ENCODE data around the gene IL10. TPM values are rescaled to one million over a fixed set of nuclear protein-coding genes. Genes with fewer than 3 reads are reported as not detected.
"Not testable (repeated sequence)": the region's sequence is repeated elsewhere in the genome, so short reads cannot be mapped to it uniquely, and the experiment has no call there.

Gene IL10
- total RNA-seq, 1 donor from 2014 or later = 0.67 TPM

GRCh38 chr1:206785182-206785765, 13.0 kb upstream of the IL10 start:
- H3K36me3 ChIP-seq = no peaks in the 10 kb centered on the region
- ATAC-seq = peak; percentile 39

GRCh38 chr1:206784471-206784903, 12.2 kb upstream of the IL10 start:
- Histone ChIP-seq H3K36me3 (no peaks in the 10 kb centered on the region), H3K27me3 (no peaks in the 10 kb centered on the region), H3K4me3 (no peak overlapping the region), H3K4me1 (peaks cover 4% of the 10 kb centered on the region), H3K27ac (no peak overlapping the region), H3K9me3 (no peaks in the 10 kb centered on the region)
- intact Hi-C loops (cut with DNase I) = no loop called here
- DNase-seq (no peak), ATAC-seq (no peak)
- TF ChIP-seq CTCF (IDR thresholded peaks at IDR 0.05) = no peak

More at GRCh38 chr1:206785182-206785765, 13.0 kb upstream of the IL10 start:
- intact Hi-C loops (cut with DNase I) = no loop called here
- DNase-seq = no peak
- Histone ChIP-seq H3K4me1 (peaks cover 4% of the 10 kb centered on the region), H3K4me3 (no peak overlapping the region), H3K27me3 (no peaks in the 10 kb centered on the region), H3K9me3 (no peaks in the 10 kb centered on the region), H3K27ac (no peak overlapping the region)
- TF ChIP-seq CTCF (IDR thresholded peaks at IDR 0.05) = no peak

DNA sequence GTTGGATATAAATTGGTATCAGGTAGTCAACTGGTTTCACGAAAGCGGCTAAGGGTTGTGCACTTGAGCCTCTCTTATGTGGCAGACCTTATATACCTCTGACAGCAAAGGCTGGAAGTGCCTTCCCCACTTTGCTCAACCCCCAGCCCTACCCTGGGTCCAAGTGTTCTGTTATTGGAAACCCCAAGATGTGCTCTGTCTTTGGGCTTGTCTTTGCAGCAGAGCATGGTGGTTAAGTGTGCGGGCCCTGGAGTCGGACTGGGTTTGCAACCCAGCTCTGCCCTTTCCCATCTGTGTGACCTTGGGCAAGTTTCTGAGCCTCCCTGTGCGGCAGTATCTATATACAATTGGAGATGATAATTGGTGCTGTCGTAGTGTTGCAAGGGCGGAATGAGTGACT, 11.2 kb upstream of the IL10 start:
- intact Hi-C loops (cut with DNase I) = no loop called here
- no peaks in the 10 kb centered on the region for H3K36me3 ChIP-seq
- H3K4me1 ChIP-seq = peaks cover 4% of the 10 kb centered on the region
- no peak overlapping the region for H3K4me3 ChIP-seq
- DNase-seq (no peak), ATAC-seq (no peak)
- H3K27ac ChIP-seq = no peak overlapping the region
- no peaks in the 10 kb centered on the region for H3K27me3 ChIP-seq
- no peaks in the 10 kb centered on the region for H3K9me3 ChIP-seq
- TF ChIP-seq CTCF (IDR thresholded peaks at IDR 0.05) = no peak

DNA sequence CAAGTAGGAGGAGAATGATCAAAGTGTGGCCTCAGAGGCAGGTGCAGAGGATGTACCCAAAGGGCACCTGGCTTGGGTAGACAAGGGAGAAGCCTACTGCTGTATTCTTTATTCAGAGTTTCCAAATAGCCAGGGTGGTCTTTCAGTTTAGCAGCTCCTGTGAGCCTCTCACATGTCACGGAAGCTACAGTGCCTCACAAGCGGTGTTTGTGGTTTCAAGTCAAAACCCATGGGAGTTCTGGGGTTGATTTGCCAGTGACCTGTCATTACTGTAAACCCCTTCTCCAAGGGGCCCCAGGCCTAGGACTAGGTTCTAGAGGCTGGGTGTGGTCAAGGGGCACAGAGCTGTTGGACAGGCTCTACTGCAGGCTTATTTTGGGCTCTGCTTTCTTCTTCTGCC, 10.2 kb upstream of the IL10 start:
- DNase-seq = no peak
- no peaks in the 10 kb centered on the region for H3K36me3 ChIP-seq
- TF ChIP-seq CTCF (IDR thresholded peaks at IDR 0.05) = no peak
- H3K4me3 ChIP-seq = no peak overlapping the region
- no peaks in the 10 kb centered on the region for H3K9me3 ChIP-seq
- H3K4me1 ChIP-seq = peaks cover 4% of the 10 kb centered on the region
- H3K27me3 ChIP-seq = no peaks in the 10 kb centered on the region
- no peak overlapping the region for H3K27ac ChIP-seq
- ATAC-seq = no peak
- intact Hi-C loops (cut with DNase I) = no loop called here

DNA sequence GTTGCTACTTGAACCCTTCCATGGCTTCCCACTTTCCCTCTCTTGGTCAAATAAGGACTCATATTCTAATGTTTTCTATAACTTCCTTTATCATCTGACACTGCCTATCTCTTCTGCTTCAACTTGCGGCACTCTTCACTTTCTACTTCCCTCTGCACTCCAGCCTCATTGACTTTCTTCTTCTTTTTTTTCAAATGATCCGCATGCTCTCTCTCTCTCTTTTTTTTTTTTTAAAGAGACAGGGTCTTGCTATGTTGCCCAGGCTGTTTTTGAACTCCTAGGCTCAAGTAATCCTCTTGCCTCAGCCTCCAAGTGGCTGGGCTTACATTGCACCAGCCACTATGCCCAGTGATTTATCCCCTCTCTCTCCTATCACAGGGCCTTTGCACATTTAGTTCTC, 7.3 kb upstream of the IL10 start:
- no peak for DNase-seq
- no peak overlapping the region for H3K27ac ChIP-seq
- H3K27me3 ChIP-seq = no peaks in the 10 kb centered on the region
- peaks cover 2% of the 10 kb centered on the region for H3K4me1 ChIP-seq
- no peak for TF ChIP-seq CTCF (IDR thresholded peaks at IDR 0.05)
- H3K4me3 ChIP-seq = no peak overlapping the region
- H3K36me3 ChIP-seq = no peaks in the 10 kb centered on the region
- intact Hi-C loops (cut with DNase I) = no loop called here
- ATAC-seq = peak; percentile 61
- no peaks in the 10 kb centered on the region for H3K9me3 ChIP-seq

- H3K4me1 ChIP-seq; H3K27me3 ChIP-seq; DNase-seq; intact Hi-C loops (cut with DNase I); ATAC-seq; H3K27ac ChIP-seq; H3K36me3 ChIP-seq; H3K9me3 ChIP-seq; H3K4me3 ChIP-seq: not testable (repeated sequence)
Measured at GRCh38 chr1:206778911-206779310, 6.6 kb upstream of the IL10 start.
